H1 (cell line): ENCODE data around the gene CCNI2. TPM values are rescaled to one million over a fixed set of nuclear protein-coding genes. Genes with fewer than 3 reads are reported as not detected.

ENCODE experiments used
- CTCF ChIA-PET: fragments of 300-600 bp; sonication (Branson Sonifier 250); formaldehyde crosslinking; loops from one replicate; lab custom pipeline; 2021; ENCODE audit not compliant: partially characterized antibody; lab: Charles Lee
- POLR2A ChIA-PET: fragments of 300-600 bp; sonication (Branson Sonifier 250); formaldehyde crosslinking; loops from one replicate; lab custom pipeline; 2021; ENCODE audit warnings: inconsistent platforms; ENCODE audit not compliant: partially characterized antibody; lab: Charles Lee
- DNase-seq, 2 experiments: peaks; one replicate each; pipeline versions ENCODE4 v3.0.0 to v3.0.0-alpha.2; 2010 to 2022; ENCODE audit warnings: low spot score in 2 of 2, low read depth in 1 of 2, mixed read lengths in 1 of 2
- FAIRE-seq: peaks from 2 replicates; lab custom pipeline; 2011; peaks lifted over from hg19 to GRCh38; lab: Jason Lieb, UNC
- H2AFZ ChIP-seq: 2 replicates; pipeline ENCODE4 v1.8.1; 2012; ENCODE audit warnings: low read length, inconsistent platforms
- H2AK5ac ChIP-seq: 2 replicates; pipeline ENCODE4 v1.6.1; 2013; ENCODE audit warnings: low read depth, low read length
- H2BK120ac ChIP-seq: replicated peaks from 2 replicates; pipeline ENCODE3; 2013; ENCODE audit warnings: low read depth, low read length, inconsistent platforms
- H2BK12ac ChIP-seq: 2 replicates; pipeline ENCODE4 v1.6.1; 2013; ENCODE audit warnings: low read depth, low read length
- H2BK15ac ChIP-seq: 2 replicates; pipeline ENCODE4 v1.6.1; 2013; ENCODE audit warnings: low read length
- H2BK20ac ChIP-seq: 2 replicates; pipeline ENCODE4 v1.6.1; 2013; ENCODE audit warnings: low read length
- H2BK5ac ChIP-seq: 2 replicates; pipeline ENCODE4 v1.6.1; 2013; ENCODE audit warnings: low read depth, low read length
- H3K14ac ChIP-seq: 2 replicates; pipeline ENCODE4 v1.6.1; 2013; ENCODE audit warnings: inconsistent platforms; ENCODE audit not compliant: insufficient read length
- H3K18ac ChIP-seq: 2 replicates; pipeline ENCODE4 v1.6.1; 2013; ENCODE audit warnings: low read length; ENCODE audit errors: extremely low read depth
- H3K23ac ChIP-seq: 2 replicates; pipeline ENCODE4 v1.6.1; 2013; ENCODE audit warnings: inconsistent platforms; ENCODE audit not compliant: insufficient read length
- H3K23me2 ChIP-seq: 2 replicates; pipeline ENCODE4 v1.6.1; 2013; ENCODE audit warnings: low read depth, low read length
- H3K27ac ChIP-seq: 2 replicates; pipeline ENCODE4 v1.6.1; 2011; ENCODE audit warnings: low read depth, low read length, inconsistent platforms
- H3K27me3 ChIP-seq, 4 experiments: replicated peaks in 1 of 4; 1 replicate in 1 of 4; 2 replicates in 3 of 4; pipeline versions ENCODE4 v1.6.1 to v1.8.1; 2011 to 2013; ENCODE audit warnings: low read length in 3 of 4, mild to moderate bottlenecking in 3 of 4, inconsistent platforms in 2 of 4, mixed read lengths in 2 of 4, moderate library complexity in 1 of 4; ENCODE audit not compliant: control insufficient read depth in 3 of 4, insufficient read depth in 3 of 4; ENCODE audit errors: extremely low read depth in 1 of 4
- H3K36me3 ChIP-seq, 4 experiments: 2 replicates each; pipeline versions ENCODE4 v1.6.1 to v1.8.1; 2011 to 2013; ENCODE audit warnings: mild to moderate bottlenecking in 4 of 4, low read length in 3 of 4, moderate library complexity in 2 of 4, control low read depth in 1 of 4, inconsistent platforms in 1 of 4; ENCODE audit not compliant: insufficient read depth in 4 of 4, control insufficient read depth in 2 of 4
- H3K4ac ChIP-seq: replicated peaks from 2 replicates; pipeline ENCODE3; 2013; ENCODE audit warnings: low read length, low read depth, mixed read lengths, inconsistent platforms; ENCODE audit not compliant: insufficient read length
- H3K4me1 ChIP-seq, 4 experiments: replicated peaks in 1 of 4; 1 replicate in 1 of 4; 2 replicates in 3 of 4; pipeline versions ENCODE4 v1.6.1 to v1.8.1; 2011 to 2013; ENCODE audit warnings: low read length in 3 of 4, inconsistent platforms in 2 of 4, mixed read lengths in 1 of 4; ENCODE audit not compliant: insufficient read depth in 4 of 4, control insufficient read depth in 3 of 4
- H3K4me2 ChIP-seq, 2 experiments: 2 replicates each; pipeline versions ENCODE4 v1.6.1 to v1.8.1; 2011 to 2013; ENCODE audit warnings: low read depth in 2 of 2, low read length in 2 of 2, control low read depth in 1 of 2, inconsistent platforms in 1 of 2, mild to moderate bottlenecking in 1 of 2; ENCODE audit not compliant: insufficient read depth in 1 of 2
- H3K4me3 ChIP-seq, 4 experiments: fragments of 200-600, 300-600 bp in 1 of 4; sonication (generic), shearing (Covaris generic), sonication (Bioruptor Twin) in 1 of 4; 2 replicates each; pipeline versions ENCODE4 v1.5.1 to v1.8.1; 2011 to 2016; ENCODE audit warnings: low read length in 4 of 4, low read depth in 3 of 4, control low read depth in 2 of 4, inconsistent platforms in 2 of 4, mild to moderate bottlenecking in 2 of 4, mixed read lengths in 1 of 4, moderate library complexity in 1 of 4; ENCODE audit not compliant: insufficient read depth in 2 of 4; ENCODE audit errors: extremely low read depth in 1 of 4
- H3K56ac ChIP-seq: replicated peaks from 2 replicates; pipeline ENCODE3; 2013; ENCODE audit warnings: low read depth, mild to moderate bottlenecking, mixed read lengths, low read length, inconsistent platforms; ENCODE audit not compliant: insufficient read length
- H3K79me1 ChIP-seq: 2 replicates; pipeline ENCODE4 v1.6.1; 2013; ENCODE audit warnings: low read depth, low read length, control low read depth
- H3K79me2 ChIP-seq, 2 experiments: 2 replicates each; pipeline versions ENCODE4 v1.6.1 to v1.8.1; 2012 to 2013; ENCODE audit warnings: low read length in 2 of 2, mild to moderate bottlenecking in 2 of 2, inconsistent platforms in 1 of 2; ENCODE audit not compliant: insufficient read depth in 2 of 2, control insufficient read depth in 1 of 2
- H3K9ac ChIP-seq, 4 experiments: replicated peaks in 1 of 4; 1 replicate in 1 of 4; 2 replicates in 3 of 4; pipeline versions ENCODE4 v1.6.1 to v1.8.1; 2011 to 2013; ENCODE audit warnings: low read depth in 3 of 4, low read length in 3 of 4, control low read depth in 2 of 4, mild to moderate bottlenecking in 2 of 4, moderate library complexity in 2 of 4, inconsistent platforms in 1 of 4; ENCODE audit errors: extremely low read depth in 1 of 4
- H3K9me3 ChIP-seq, 2 experiments: 2 replicates each; pipeline versions ENCODE4 v1.6.1 to v1.8.1; 2012 to 2013; ENCODE audit warnings: mild to moderate bottlenecking in 2 of 2, moderate library complexity in 2 of 2, control low read depth in 1 of 2, inconsistent platforms in 1 of 2, low read depth in 1 of 2, low read length in 1 of 2, mixed read lengths in 1 of 2; ENCODE audit not compliant: insufficient read depth in 2 of 2
- H4K20me1 ChIP-seq, 2 experiments: replicated peaks in 1 of 2; 2 replicates each; pipeline versions ENCODE3 to v1.8.1; 2011 to 2013; ENCODE audit warnings: inconsistent platforms in 2 of 2, low read length in 2 of 2, mild to moderate bottlenecking in 1 of 2; ENCODE audit not compliant: insufficient read depth in 2 of 2, control insufficient read depth in 1 of 2
- H4K5ac ChIP-seq: 2 replicates; pipeline ENCODE4 v1.6.1; 2013; ENCODE audit warnings: low read length, low read depth, mixed read lengths, inconsistent platforms; ENCODE audit not compliant: insufficient read length
- H4K8ac ChIP-seq: 2 replicates; pipeline ENCODE4 v1.8.0; 2013; ENCODE audit warnings: mild to moderate bottlenecking, moderate library complexity, low read length, inconsistent platforms; ENCODE audit not compliant: insufficient read depth; ENCODE audit errors: extremely low read depth
- H4K91ac ChIP-seq: replicated peaks from 2 replicates; pipeline ENCODE3; 2013; ENCODE audit warnings: low read length, mixed read lengths, inconsistent platforms; ENCODE audit not compliant: insufficient read length
- NRF1 ChIP-seq: IDR thresholded peaks from 2 replicates; pipeline ENCODE4 v1.6.1; 2011; ENCODE audit warnings: mild to moderate bottlenecking, low read depth, low read length, improper control_type of control experiment
- POLR2A ChIP-seq, 2 experiments: IDR thresholded peaks; 1 replicate in 1 of 2; 2 replicates in 1 of 2; pipeline ENCODE4 v1.6.1; 2011; ENCODE audit warnings: low read depth in 2 of 2, low read length in 2 of 2, mild to moderate bottlenecking in 2 of 2; ENCODE audit errors: control extremely low read depth in 1 of 2
- TBP ChIP-seq: IDR thresholded peaks from 2 replicates; pipeline ENCODE4 v1.6.1; 2011; ENCODE audit warnings: low read depth, low read length, improper control_type of control experiment
- WGBS, 2 experiments: shearing (Covaris generic) in 1 of 2; methylation state at CpG; one replicate each; pipeline versions ENCODE4 v1.1.6 to v1.1.7; 2013 to 2015; ENCODE audit warnings: low lambda C conversion rate in 2 of 2, mixed read lengths in 2 of 2, inconsistent platforms in 1 of 2, low coverage in 1 of 2, missing lambda C conversion rate in 1 of 2; ENCODE audit not compliant: insufficient replicate concordance in 2 of 2, insufficient coverage in 1 of 2, insufficient read length in 1 of 2; ENCODE audit errors: extremely low coverage in 1 of 2, missing lambda C conversion rate in 1 of 2; 5-methylcytosine and 5-hydroxymethylcytosine counted together
- polyA plus RNA-seq, 7 experiments: library from polyadenylated mRNA; depleted of rRNA in 3 of 7; stranded (reverse) in 5 of 7; unstranded in 2 of 7; fragments of >200 nt in 5 of 7; fragments of 200-250 nt in 2 of 7; gene quantifications; 1 replicate in 5 of 7; 2 replicates in 1 of 7; 4 replicates in 1 of 7; pipeline versions ENCODE4 v1.2.1 to v1.2.3, GENCODE V29; 2011 to 2013; ENCODE audit warnings: missing spikeins in 2 of 7, mixed read lengths in 2 of 7
- total RNA-seq: library from RNA; stranded (reverse); fragmentation: NEBNext Ultra II Directional; extraction: Animal tissue kit (Norgen Biotek cat#: 25700); gene quantifications from 2 replicates; pipeline ENCODE4 v1.2.1, GENCODE V29; 2021

CCNI2 gene
- total and polyA plus RNA-seq, 2 of the 8 experiments (the other 6 are each of a cell fraction or from before 2014, with no cell fraction given) = 1.3 to 1.4 TPM

- Histone ChIP-seq H2BK20ac (no peak overlapping the region), H3K23ac (no peak overlapping the region), H4K91ac (no peak overlapping the region), H3K36me3 (peaks cover 0 to 3% (median 0%) of the 10 kb centered on the region in 4 experiments; a peak in 3 of 8 replicates), H3K14ac (no peak overlapping the region), H2BK120ac (no peak overlapping the region), H2AFZ (no peak overlapping the region), H3K56ac (no peak overlapping the region), H3K79me1 (no peaks in the 10 kb centered on the region), H3K27ac (no peak overlapping the region), H3K9ac (no peak overlapping the region), H2BK15ac (no peak overlapping the region), H3K18ac (no peak overlapping the region), H3K27me3 (no peaks in the 10 kb centered on the region), H3K9me3 (no peaks in the 10 kb centered on the region), H3K4ac (no peak overlapping the region), H4K20me1 (peaks cover 0 to 7% of the 10 kb centered on the region in 2 experiments), H3K23me2 (no peaks in the 10 kb centered on the region), H4K5ac (no peak overlapping the region), H2BK5ac (no peak overlapping the region), H3K79me2 (no peaks in the 10 kb centered on the region), H3K4me2 (no peak overlapping the region), H3K4me1 (no peaks in the 10 kb centered on the region), H2AK5ac (no peak overlapping the region), H3K4me3 (no peak overlapping the region), H2BK12ac (no peak overlapping the region), H4K8ac (no peak overlapping the region)
- no peak for DNase-seq
- ChIA-PET POLR2A (interaction anchor here (0.9 to 2.0 kb wide), 5 partner anchors 10 to 205 kb away, joined by 3 to 5 read pairs (median 3); partner anchors contain the start of genes CCNI2 and RAD50), CTCF (interaction anchor here (0.8 to 18.2 kb wide), 8 partner anchors 6 to 235 kb away, joined by 3 to 322 read pairs (median 6); partner anchors contain the start of genes CCNI2, SEPTIN8 and SHROOM1)
- 87% methylated on average over 22 of the region's 22 CpGs; no CpG with 5 or more reads in 1 of the 2 experiments for WGBS, 2 experiments
- TF ChIP-seq TBP (no peak), POLR2A (IDR thresholded peaks at IDR 0.05; ENCODE audit: control extremely low read depth in 1 of 2, low read depth in 2 of 2, low read length in 2 of 2) (no peak), NRF1 (no peak)
- FAIRE-seq = no peak
Observed at GRCh38 chr5:132761321-132762240, 14.4 kb downstream of the CCNI2 start.
